GM18508 (cell line): Measurements from ENCODE around the gene GATA2.

Experiments
- ATAC-seq: cut with Tn5 transposase; IDR thresholded peaks from one replicate; pipeline ENCODE4 v1.9.1; 2021; ENCODE audit warnings: moderate number of reproducible peaks; ENCODE audit not compliant: insufficient read depth, unreplicated experiment

GATA2 gene

DNA sequence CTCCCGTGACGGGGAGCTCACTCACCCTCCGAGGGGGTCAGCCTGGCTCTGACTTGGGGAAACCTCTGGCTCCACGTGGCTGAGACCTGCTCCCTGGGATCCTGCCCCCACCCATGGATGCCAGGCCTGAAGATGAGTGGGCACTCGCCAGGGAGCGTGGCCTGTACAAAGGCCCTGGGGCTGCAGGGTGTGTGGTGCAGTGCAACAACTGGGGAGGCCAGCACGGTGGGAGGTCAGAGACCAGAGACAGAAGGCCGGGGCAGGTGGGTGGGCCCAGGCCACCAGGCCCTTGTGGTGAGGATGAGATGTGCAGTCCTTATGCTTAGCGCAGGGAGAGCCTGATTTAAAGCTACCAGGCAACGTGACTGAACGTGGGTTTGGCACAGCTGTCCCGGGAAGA is 31.3 kb downstream of the GATA2 start:
- no peak for ATAC-seq

DNA sequence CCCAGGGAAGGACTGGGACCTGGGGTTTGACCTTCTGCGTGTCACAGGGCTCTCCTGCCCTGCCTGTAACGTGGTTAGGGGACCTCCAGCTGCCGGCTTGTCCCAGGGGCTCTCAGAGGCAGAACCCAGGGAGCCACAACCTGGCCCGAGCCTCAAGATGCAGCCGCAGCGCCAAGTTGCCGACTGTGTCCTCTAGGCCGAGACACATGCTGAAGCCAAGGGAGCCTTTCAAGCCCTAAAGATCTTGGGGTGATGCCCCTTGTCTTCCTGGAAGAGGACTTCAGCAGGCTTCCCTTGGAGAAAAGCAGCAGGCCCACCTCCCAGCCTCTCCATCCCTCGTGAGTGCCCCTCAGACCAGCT is 33.6 kb downstream of the GATA2 start:
- ATAC-seq: no peak

DNA sequence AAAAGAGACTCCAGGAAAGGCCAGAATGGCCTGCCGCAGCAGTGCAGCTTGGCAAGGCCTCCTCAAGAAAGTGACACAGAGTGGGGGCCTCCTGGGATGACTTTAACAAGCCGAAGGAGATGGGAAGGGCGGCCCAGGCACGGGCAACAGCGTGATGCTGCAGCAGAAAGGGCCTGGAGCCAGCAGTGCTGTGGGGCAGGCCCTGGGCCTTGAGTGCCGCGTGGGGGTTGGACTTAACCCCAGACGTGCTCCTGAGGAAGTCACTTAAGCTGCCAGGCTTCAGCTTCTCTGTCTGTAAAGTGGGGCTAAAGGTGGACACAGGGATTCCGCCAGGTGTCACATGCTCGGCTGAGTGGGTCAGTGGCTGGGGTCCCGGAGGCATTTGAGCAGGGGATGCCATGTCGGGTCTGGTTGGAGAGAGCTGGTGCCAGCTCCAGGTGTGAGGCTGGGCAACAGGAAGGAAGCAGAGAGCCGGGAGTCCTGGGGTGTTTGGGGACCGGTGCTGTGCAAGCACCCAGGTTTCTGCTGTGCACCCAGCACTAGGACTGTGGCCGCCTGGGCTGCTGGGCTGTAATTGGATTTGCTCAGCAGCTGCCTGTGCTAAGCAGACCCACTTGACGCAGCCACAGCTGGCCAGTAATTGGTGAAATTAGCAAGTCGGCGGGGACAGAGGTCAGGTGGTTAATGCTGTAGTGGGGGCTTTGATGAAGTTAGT is 34.1 kb downstream of the GATA2 start:
- no peak for ATAC-seq

DNA sequence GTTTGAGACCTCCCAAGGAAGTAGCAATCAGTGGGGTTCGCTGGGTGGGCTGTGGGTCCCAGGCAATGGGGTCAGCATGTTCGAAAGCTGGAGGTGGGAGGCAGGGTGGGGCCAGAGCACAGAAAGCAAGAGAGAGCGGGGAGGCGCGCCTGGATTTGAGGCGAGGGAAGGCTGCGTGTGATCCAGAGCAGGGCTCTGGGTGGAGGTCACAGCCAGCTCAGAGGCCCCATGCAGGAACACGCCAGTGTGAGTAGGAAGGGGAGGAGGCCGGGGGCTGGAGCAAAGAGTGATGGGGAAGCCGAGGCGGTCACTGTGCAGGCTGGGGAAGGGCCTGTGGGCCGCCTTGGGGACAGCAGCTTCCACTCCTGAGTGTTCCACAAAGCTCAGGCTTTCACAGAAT is 35.1 kb downstream of the GATA2 start:
- no peak for ATAC-seq

DNA sequence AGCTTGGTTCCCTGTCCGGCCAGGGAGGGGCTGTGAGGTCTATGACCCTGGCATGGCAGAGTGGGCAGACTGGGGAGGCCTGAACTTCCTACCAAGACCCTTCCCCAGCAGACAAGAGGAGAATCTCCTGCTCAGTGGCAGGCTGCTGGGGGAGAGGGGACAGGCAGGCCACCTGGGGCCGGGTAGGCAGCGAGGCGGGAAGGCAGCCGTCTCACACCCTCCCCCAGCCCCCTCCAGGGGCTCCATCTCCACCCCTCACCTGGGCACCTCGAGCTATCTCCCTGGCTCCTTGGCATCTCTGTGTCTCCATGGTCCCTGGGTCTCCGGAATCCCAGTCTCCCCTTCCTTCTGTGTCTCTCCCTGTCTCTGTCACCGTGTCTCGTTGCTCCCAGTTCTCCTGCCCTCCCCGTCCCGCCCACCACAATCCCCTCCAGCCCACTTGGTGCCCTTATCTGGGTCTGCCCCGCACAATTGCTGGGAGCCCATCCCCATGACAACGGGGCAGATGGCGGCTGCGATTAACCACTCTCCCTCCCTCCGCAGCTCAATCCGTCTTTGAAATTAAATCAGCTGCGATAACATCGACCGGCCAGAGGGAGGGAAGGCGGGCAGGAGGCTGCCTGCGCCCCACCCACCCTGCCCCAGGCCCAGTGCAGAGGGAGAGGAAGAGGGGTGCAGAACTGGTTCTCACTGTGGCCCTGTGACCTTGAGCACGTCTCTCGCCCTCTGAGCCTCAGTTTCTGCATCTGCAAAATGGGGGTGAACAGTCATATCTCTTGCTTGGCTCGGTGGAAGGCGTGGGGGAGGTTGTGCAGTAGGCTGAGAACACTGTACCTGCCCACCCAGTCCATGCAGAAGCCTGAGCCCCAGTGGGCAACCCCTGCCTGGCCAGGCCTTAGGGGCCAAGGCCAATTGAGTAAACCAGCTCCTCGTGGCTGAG is 36.0 kb downstream of the GATA2 start:
- ATAC-seq: no peak

DNA sequence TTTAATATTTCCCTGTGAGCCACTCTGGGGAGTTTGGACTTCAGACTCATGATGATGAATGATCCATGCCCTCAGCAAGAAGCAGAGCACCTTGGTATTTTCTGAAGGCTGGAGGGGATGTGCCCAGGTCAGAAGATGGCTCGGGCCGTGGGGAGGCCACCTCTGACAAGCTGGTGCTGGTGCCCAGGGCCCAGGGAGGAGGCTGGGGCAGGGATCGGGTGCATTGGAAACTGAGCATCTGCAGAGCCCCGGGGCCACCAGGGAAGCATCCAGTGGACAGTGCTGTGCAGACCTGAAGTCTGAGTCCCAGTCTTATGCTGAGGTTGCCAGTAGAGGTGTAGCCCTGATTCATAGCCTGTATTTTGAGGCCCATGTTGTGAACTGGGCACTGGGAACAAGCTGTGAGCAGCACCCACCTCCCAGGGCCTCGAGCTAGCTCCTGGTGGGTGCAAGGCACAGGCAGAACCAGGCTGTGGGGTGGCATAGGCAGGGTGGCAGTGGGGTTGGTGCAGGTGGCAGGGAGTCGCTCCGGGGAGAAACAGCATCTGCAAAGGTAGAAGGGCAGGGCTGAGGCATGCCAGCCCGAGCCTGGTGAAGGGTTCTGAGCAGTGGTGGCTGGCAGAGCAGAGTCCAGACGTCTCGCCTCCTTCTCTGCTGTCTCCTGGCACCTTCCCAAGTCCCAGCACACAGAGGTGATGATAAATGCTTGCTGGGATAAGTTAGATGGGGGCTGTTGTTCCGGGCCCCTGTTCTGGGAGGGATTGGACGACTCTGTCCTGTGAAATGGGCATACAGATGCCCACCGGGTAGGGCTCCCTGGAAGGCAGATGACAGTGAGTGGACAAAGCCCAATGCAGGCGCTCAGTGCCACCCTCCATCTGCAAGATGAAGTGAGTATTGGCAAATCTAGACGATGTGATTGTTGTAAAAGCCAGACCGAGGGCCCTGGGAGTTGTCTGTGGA is 36.9 kb downstream of the GATA2 start:
- ATAC-seq: no peak

DNA sequence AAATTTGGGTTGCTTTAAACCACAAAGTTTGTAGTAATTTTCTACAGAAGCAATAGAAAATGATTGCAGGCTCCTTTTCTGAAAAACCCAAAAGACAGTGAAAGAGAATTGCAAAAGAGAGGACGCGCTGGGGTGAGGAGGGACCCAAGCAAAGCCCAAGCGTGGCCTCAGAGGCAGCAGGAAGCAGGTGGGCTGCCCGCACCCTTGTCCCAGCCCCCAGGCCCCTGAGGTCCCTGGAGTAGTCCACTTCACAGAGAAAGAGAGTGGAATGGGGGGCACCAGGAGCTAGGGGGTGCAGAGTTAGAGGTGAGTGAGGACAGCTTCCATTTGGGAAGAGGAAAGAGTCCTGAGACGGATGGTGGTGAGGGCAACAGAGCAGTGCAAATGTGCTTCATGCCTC is 37.9 kb downstream of the GATA2 start:
- ATAC-seq: no peak

DNA sequence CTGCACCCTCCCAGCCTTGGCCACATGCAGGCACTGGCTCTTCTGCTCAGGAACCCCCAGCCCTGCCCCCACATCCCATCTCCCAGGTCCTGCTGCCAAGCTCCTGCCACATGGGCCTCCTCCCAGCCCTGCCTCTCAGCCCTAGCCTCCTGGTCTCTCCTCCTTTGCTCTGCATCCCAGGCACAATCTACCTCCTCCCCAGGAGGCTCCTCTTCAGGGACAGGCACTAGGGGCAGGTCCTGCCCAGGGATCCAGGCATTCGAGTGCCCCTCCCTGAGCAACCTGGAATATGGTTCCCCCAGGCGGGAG is 38.7 kb downstream of the GATA2 start:
- ATAC-seq: no peak

DNA sequence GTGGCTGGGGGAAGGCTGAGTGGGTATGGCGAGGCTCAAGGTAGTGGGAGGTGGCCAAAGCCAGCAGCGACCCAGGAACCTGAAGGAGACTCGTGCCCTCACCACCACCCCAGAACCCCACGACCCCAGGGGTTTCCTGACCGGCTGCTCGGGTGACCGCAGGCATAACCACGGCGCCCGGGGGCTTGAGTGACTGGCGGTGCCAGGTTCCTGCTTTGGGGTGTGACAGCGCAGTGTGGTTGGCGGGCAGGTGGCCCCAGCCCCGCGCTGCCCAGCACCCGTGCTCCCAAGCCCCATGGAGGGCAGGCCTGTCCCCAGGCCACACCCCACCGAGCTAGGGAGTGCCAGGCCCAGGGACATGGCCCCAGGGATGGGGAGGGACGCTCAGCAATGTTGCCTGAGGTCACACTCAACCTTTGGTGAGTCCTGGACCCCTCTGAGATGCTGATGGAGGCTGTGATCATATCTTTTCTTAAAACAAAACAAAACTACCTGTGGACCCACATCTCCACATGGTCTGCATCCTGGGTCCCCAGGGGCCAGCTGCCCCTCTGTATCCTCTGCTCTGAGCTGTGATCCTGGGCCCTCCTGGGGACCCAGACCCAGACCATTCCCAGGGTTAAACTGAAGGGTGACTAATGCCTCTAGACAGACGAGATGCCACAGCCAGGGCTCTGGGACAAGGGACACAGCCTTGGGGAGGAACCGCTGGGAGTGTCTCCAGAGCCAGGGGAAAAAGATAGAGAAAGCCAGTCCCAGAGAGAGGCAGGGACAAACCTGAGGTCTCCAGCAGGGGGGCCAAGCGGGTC is 39.3 kb downstream of the GATA2 start:
- no peak for ATAC-seq

DNA sequence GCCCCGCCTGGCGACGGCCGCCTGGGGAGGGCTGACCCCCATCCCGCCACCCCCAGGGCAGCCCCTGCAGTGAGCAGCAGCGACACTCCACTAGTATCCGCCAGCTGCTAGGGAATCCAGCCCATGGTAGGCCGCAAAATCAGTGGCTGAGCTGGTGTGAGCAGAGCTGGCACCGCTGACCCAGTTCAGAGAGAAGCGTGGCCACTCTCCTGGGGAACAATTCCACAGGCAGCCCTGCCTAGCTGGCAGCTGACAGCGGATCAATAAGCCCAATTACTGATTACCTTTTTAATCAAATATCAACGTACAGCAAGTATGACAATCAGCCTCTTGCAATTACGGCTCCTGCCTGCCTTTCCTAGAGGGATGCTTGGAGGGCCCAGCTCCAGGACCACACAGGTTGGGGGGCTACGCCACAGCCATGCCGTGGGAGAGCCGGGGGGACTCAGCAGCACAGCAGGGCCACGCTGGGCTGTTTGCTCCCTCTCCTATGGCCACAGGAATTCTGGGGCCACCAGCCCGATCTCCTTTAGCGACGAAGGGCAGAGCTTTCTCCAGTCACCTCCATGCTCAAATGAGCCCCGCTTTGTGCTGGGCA is 40.2 kb downstream of the GATA2 start:
- no peak for ATAC-seq

DNA sequence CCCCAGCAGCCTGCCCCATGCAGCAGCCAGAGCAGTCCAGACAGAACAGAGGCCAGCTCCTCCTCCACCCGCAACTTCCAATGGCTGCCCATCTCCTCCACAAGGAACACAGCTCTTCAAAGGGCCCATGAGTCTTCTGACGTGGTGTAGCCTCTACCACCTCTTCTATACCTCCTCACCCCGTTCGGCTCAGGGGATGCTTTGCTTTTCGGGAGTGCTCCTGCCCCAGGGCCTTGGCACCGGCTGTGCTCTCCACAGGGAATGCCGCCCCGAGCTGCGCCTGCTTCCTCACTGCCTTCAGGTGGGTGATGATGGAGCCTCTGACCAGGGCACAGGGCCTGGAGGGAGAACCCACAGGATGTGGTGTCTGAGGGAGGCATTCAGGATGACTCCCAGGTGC is 40.9 kb downstream of the GATA2 start:
- no peak for ATAC-seq

DNA sequence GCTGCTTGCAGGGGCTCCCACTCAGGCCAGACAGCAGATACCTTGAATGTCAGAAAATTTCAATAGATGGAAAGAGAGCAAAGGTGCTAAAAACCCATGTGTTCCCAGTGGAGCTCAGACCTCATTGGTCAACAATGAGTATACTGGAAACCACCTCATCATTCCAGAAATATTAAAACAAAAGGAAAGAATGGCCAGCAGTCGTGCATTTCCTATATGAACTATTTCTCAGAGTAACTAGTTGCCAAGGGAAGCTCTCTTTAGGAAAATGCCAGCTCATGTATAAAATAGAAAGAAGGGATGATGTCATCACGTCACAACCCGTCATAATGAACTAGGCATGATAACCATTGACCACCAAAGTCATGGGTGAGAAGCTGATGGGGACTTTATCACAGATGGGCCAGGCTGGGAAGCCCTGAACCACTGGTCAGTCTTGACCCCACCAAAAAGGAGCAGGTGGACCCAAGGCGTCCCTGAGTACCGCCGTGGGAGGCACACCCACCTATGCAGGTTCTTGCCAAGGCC is 43.8 kb downstream of the GATA2 start:
- ATAC-seq: no peak

DNA sequence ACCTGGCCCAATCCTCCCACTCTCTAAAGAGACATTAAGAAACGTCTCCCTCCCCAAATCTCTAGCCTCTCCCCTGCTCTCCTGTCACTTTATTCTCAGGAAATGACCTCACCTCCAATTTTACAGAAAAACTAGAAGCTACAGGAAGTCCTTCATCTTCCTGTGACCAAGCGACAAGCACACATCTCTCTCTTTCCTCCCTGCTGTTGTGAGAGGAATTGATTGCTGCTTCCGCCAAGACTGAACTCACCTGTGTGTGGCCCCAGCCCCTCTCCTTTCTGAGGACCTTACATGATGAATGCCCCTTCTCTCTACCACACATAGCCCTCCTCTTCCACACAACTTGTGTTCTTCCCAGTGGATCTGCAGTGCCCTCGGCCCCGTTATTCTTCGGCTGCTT is 44.5 kb downstream of the GATA2 start:
- ATAC-seq: no peak

DNA sequence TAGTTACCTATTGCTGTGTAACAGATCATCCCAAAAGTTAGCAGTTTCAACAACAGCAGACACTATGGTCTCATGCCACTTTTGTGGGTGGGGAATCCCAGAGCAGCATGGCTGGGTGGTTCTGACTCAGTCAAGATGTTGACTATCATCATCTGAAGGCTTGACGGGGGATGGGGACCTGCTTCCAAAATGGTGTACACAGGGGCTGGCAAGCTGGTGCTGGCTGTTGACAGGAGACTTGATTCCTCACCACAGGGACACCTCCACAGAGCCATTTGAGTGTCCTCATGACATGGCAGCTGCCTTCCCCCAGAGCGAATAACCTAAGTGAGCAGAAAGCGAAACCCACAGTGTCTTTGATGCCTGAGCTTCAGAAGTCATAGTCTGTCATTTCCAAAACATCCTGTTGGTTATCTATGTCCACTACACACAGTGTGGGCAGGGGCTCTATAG is 45.4 kb downstream of the GATA2 start:
- no peak for ATAC-seq

DNA sequence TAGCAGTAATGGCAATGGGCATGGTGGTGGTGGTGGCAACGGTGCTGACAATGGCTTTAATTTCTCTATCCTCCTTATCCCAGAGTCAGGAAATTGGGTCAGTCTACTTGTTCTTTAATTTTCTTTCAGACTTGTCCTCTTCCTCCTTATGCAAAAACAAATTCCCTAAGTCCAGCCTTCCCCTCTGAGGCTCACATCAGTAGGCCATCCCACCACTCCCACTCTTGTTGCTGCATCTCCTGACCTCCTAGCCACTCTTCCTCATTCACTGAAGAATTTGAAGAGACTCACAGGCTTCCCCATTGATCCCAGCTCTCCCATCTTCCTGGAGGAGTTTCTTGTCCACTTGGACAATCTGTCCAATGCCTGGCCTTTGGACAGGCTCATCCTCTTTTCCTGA is 46.2 kb downstream of the GATA2 start:
- ATAC-seq: no peak

DNA sequence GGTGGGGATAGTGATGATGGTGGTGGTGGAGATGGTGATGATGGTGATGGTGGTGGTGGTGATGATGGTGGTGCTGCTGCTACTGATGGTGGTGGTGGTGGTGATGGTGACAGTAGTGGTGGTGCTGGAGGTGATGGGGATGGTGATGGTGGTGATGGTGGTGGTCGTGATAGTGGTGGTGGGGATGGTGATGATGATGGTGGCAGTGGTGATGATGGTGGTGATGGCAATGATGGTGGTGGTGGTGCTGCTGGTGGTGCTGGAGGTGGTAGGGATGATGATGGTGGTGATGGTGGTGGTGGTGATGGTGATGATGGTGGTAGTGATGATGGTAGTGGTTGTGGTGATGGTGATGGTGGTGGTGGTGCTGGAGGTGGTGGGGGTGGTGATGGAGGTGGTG is 47.6 kb downstream of the GATA2 start:
- ATAC-seq: no peak

DNA sequence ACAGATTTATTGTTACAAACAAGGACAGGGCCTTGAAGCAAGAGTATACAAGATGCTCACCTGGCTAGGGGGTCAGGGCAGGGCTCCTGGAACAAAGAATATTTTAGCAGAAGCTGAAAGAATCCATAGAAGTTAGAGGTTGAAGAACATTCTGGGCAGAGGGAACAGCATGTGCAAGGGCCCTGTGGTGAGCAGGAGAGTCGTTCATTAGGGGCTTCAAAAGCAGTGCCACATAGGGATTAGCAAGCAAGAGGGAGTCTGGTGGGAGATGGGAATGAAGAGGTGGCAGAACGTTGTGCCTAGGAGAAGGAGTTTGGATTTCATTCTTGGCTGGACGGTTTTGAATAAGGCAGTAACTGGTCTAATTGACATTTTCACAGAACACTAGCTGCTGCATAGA is 49.2 kb downstream of the GATA2 start:
- no peak for ATAC-seq

DNA sequence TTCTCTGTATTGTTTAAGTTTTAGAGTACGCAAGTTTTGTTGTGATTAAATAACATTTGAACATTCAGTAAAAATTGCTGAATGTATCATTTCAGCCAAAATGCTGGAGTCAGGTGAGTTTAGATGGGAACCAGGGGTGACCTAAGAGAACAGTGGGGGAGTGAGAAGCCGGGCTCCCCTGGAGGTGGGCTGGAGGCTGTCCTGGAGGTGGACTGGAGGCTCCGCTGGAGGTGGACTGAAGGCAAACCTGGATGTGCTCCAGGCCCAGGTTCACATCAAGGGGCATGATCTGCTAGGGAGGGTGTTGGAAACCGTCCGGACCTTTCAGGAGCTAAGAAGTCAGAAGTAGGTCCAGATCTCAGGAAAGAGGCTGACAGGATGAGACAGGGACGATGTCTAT is 50.1 kb downstream of the GATA2 start:
- ATAC-seq: no peak

DNA sequence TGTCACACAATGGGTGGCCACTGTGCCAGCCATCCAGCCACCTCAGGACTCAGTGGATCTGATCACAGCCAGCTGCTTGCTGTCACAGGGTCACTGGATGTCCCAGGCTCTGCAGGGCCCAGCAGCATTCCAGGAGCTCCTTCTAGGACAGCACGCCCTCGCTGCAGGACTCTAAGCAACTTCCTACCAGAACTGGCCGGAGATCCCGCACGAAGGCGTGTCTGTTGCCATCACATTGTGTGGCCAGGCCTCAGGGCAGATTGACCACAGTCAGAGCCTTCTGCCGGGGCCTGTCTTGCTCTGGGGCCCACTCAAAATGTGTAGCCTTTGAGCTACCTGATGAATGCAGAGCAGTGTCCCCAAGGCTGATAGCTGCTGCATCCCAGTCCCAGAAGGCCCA is 50.9 kb downstream of the GATA2 start:
- ATAC-seq: no peak
